GM12878 (cell line): ENCODE data around the gene MRS2. TPM values are rescaled to one million over a fixed set of nuclear protein-coding genes. Genes with fewer than 3 reads are reported as not detected.

Experiments
- ATAC-seq: fragments of 200-7000 bp; cut with Tn5 transposase; 3 replicates; pipeline ENCODE4 v1.9.1; 2020; ENCODE audit warnings: mild to moderate bottlenecking, moderate library complexity
- BruUV-seq: library from RNA; stranded (reverse); fragments of 400-500 nt; replicated peaks from 2 replicates; lab custom pipeline; 2021; lab: Mats Ljungman, UMichigan
- CTCF ChIA-PET: fragments of 300-600 bp; sonication (Branson Sonifier 250); formaldehyde crosslinking; extraction: SDS; loops from one replicate; lab custom pipeline; 2021; ENCODE audit warnings: inconsistent platforms; lab: Yijun Ruan, JAX
- POLR2A ChIA-PET: fragments of 350-600 bp; formaldehyde crosslinking; extraction: SDS; loops from one replicate; lab custom pipeline; 2021; ENCODE audit warnings: inconsistent platforms; lab: Charles Lee
- RAD21 ChIA-PET: fragments of 300-600 bp; sonication (Branson Sonifier 250); formaldehyde crosslinking; loops from one replicate; lab custom pipeline; 2023; ENCODE audit warnings: antibody characterized with exemption; ENCODE audit not compliant: unreplicated experiment; lab: Charles Lee
- SMC1A ChIA-PET: fragments of 300-600 bp; sonication (Branson Sonifier 250); formaldehyde crosslinking; loops from one replicate; lab custom pipeline; 2023; ENCODE audit not compliant: unreplicated experiment, uncharacterized antibody; lab: Charles Lee
- DNase-seq: peaks from one replicate; pipeline ENCODE4 v3.0.0-alpha.2; 2011; ENCODE audit warnings: low read depth, low spot score
- FAIRE-seq: peaks from 3 replicates; lab custom pipeline; 2011; peaks lifted over from hg19 to GRCh38; lab: Jason Lieb, UNC
- H2AFZ ChIP-seq: 2 replicates; pipeline ENCODE4 v1.6.0; 2011; ENCODE audit warnings: low read depth, low read length, control low read depth; ENCODE audit not compliant: control insufficient read depth
- H3K27ac ChIP-seq: 2 replicates; pipeline ENCODE4 v1.5.1; 2011; ENCODE audit warnings: control low read depth; ENCODE audit not compliant: control insufficient read depth, insufficient read depth
- H3K27me3 ChIP-seq, 2 experiments: replicated peaks in 1 of 2; 2 replicates each; pipeline versions ENCODE4 v1.6.0 to v1.6.1; 2011; ENCODE audit warnings: low read length in 1 of 2; ENCODE audit not compliant: control insufficient read depth in 2 of 2, insufficient read depth in 2 of 2
- H3K36me3 ChIP-seq, 2 experiments: 2 replicates each; pipeline ENCODE4 v1.5.1; 2011; ENCODE audit warnings: low read length in 1 of 2; ENCODE audit not compliant: control insufficient read depth in 2 of 2, insufficient read depth in 2 of 2
- H3K4me1 ChIP-seq: 2 replicates; pipeline ENCODE4 v1.6.1; 2011; ENCODE audit warnings: mild to moderate bottlenecking, low read length, moderate library complexity, mixed read lengths; ENCODE audit not compliant: control insufficient read depth, insufficient read depth
- H3K4me2 ChIP-seq: 2 replicates; pipeline ENCODE4 v1.6.0; 2011; ENCODE audit warnings: control low read depth; ENCODE audit not compliant: control insufficient read depth, insufficient read depth
- H3K4me3 ChIP-seq: fragments of 200-600 bp; sonication (generic); 2 replicates; pipeline ENCODE4 v1.5.1; 2016
- H3K79me2 ChIP-seq: 2 replicates; pipeline ENCODE4 v1.6.0; 2011; ENCODE audit warnings: low read length; ENCODE audit not compliant: control insufficient read depth, insufficient read depth
- H3K9ac ChIP-seq: 2 replicates; pipeline ENCODE4 v1.8.0; 2011; ENCODE audit warnings: low read length, control low read depth, mixed read lengths; ENCODE audit not compliant: control insufficient read depth, insufficient read depth
- H3K9me3 ChIP-seq: replicated peaks from 3 replicates; pipeline ENCODE4 v1.5.1; 2011; ENCODE audit warnings: mild to moderate bottlenecking, low read length; ENCODE audit not compliant: control insufficient read depth, insufficient read depth
- H4K20me1 ChIP-seq: 2 replicates; pipeline ENCODE4 v1.6.0; 2011; ENCODE audit not compliant: control insufficient read depth, insufficient read depth
- BCLAF1 ChIP-seq: fragments of 450-650 bp; IDR thresholded peaks from 2 replicates; pipeline ENCODE4 v1.6.1; 2017; ENCODE audit warnings: antibody characterized with exemption, mild to moderate bottlenecking, moderate library complexity
- FOXK2 ChIP-seq: fragments of 450-650 bp; IDR thresholded peaks from 2 replicates; pipeline ENCODE4 v1.6.1; 2017; ENCODE audit warnings: mild to moderate bottlenecking, moderate library complexity
- GATAD2B ChIP-seq: fragments of 450-650 bp; conservative IDR thresholded peaks from 2 replicates; pipeline ENCODE4 v1.6.1; 2017; ENCODE audit warnings: low read depth, mild to moderate bottlenecking, moderate library complexity
- IKZF2 ChIP-seq, 2 experiments: fragments of 450-650 bp; IDR thresholded peaks; 2 replicates each; pipeline ENCODE4 v1.6.1; 2017; ENCODE audit warnings: mild to moderate bottlenecking in 2 of 2, moderate library complexity in 2 of 2
- MLLT1 ChIP-seq: fragments of 450-650 bp; IDR thresholded peaks from 2 replicates; pipeline ENCODE4 v1.6.1; 2016; ENCODE audit warnings: mild to moderate bottlenecking
- NFYB ChIP-seq: IDR thresholded peaks from 2 replicates; pipeline ENCODE4 v1.6.1; 2011; ENCODE audit warnings: low read depth, mild to moderate bottlenecking, low read length, improper control_type of control experiment, moderate library complexity; ENCODE audit not compliant: insufficient read depth
- NKRF ChIP-seq: fragments of 450-650 bp; conservative IDR thresholded peaks from 2 replicates; pipeline ENCODE4 v1.6.1; 2017; ENCODE audit warnings: mild to moderate bottlenecking, moderate library complexity
- RAD21 ChIP-seq: IDR thresholded peaks from 2 replicates; pipeline ENCODE4 v1.6.1; 2011; ENCODE audit warnings: mild to moderate bottlenecking, low read depth, low read length, moderate library complexity; ENCODE audit not compliant: insufficient read depth
- SRF ChIP-seq, 2 experiments: IDR thresholded peaks; 2 replicates each; pipeline ENCODE4 v1.6.1; 2011; ENCODE audit warnings: low read depth in 2 of 2, low read length in 2 of 2, mild to moderate bottlenecking in 1 of 2, moderate library complexity in 1 of 2
- TAF1 ChIP-seq: IDR thresholded peaks from 2 replicates; pipeline ENCODE4 v1.6.1; 2011; ENCODE audit warnings: mild to moderate bottlenecking, low read depth, low read length, borderline replicate concordance
- TCF7 ChIP-seq: IDR thresholded peaks from 2 replicates; pipeline ENCODE4 v1.6.1; 2014; ENCODE audit warnings: antibody characterized with exemption, borderline replicate concordance
- ZBTB33 ChIP-seq: fragments of 450-650 bp; IDR thresholded peaks from 2 replicates; pipeline ENCODE4 v1.6.1; 2017; ENCODE audit warnings: mild to moderate bottlenecking
- ZNF24 ChIP-seq: fragments of 450-650 bp; IDR thresholded peaks from 2 replicates; pipeline ENCODE4 v1.6.1; 2017; ENCODE audit warnings: antibody characterized with exemption, mild to moderate bottlenecking
- ZSCAN29 ChIP-seq: fragments of 450-650 bp; IDR thresholded peaks from 2 replicates; pipeline ENCODE4 v1.6.1; 2017; ENCODE audit warnings: mild to moderate bottlenecking, moderate library complexity
- WGBS: methylation state at CpG from one replicate; pipeline ENCODE4 v1.1.6; 2016; ENCODE audit warnings: low lambda C conversion rate; ENCODE audit not compliant: insufficient replicate concordance, insufficient coverage; ENCODE audit errors: missing lambda C conversion rate; 5-methylcytosine and 5-hydroxymethylcytosine counted together
- in situ Hi-C: fragments of 300-500 bp; cut with MboI; formaldehyde crosslinking; loops from 9 replicates; pipeline ENCODE4 v1.14.3; 2018; ENCODE audit warnings: mixed read lengths
- intact Hi-C: fragments of 100-400 bp; cut with micrococcal nuclease; formaldehyde crosslinking; loops from one replicate; pipeline ENCODE4 v1.14.2; 2022; ENCODE audit not compliant: unreplicated experiment
- polyA plus RNA-seq, 11 experiments: library from polyadenylated mRNA; depleted of rRNA in 4 of 11; unstranded in 6 of 11; stranded (reverse) in 5 of 11; fragments of >200 nt; fragmentation: Nextera tagmentation in 4 of 11; fragmentation: Illumina TruSeq in 1 of 11; extraction: Ambion mirVana in 4 of 11; extraction: Trizol in 1 of 11; gene quantifications; 1 replicate in 1 of 11; 2 replicates in 10 of 11; pipeline versions ENCODE4 v1.2.1 to v1.2.3, GENCODE V29; 2011 to 2016; ENCODE audit warnings: inconsistent platforms in 2 of 11, missing spikeins in 2 of 11, low read depth in 1 of 11
- total RNA-seq, 4 experiments: library from RNA; depleted of rRNA in 3 of 4; stranded (reverse); fragments of >200 nt in 3 of 4; fragmentation: Illumina TruSeq in 1 of 4; extraction: Trizol in 1 of 4; gene quantifications; 2 replicates each; pipeline versions ENCODE4 v1.2.1 to v1.2.3, GENCODE V29; 2013 to 2021

MRS2 gene
- total and polyA plus RNA-seq, 10 of the 15 experiments (the other 5 are each of a cell fraction or from before 2014, with no cell fraction given): 7.5 to 29.9 (median 24.2) TPM

GRCh38 chr6:24412294-24412693, 9.6 kb downstream of the MRS2 start:
- no peaks in the 10 kb centered on the region for H3K9me3 ChIP-seq
- FAIRE-seq: peak; percentile 35
- 89% methylated on average over 4 of the region's 4 CpGs for WGBS
- H3K27ac ChIP-seq: no peak overlapping the region
- no peak overlapping the region for H3K4me3 ChIP-seq
- H3K79me2 ChIP-seq: peaks cover 4% of the 10 kb centered on the region
- no peak for ATAC-seq
- H3K9ac ChIP-seq: no peak overlapping the region
- peaks cover 4 to 29% of the 10 kb centered on the region in 2 experiments for H3K36me3 ChIP-seq
- no peak overlapping the region for H3K4me2 ChIP-seq
- in situ Hi-C loops: no loop called here
- no peak overlapping the region for H2AFZ ChIP-seq
- peaks cover 19% of the 10 kb centered on the region for H3K4me1 ChIP-seq
- TF ChIP-seq GATAD2B: no peak
- TF ChIP-seq RAD21: no peak
- no peak for TF ChIP-seq ZBTB33
- TF ChIP-seq FOXK2: no peak
- no peak for TF ChIP-seq SRF (IDR thresholded peaks at IDR 0.05; ENCODE audit: low read depth in 2 of 2, low read length in 2 of 2)
- TF ChIP-seq NFYB: no peak
- TF ChIP-seq TAF1: no peak
- no peak for TF ChIP-seq ZSCAN29
- TF ChIP-seq ZNF24: no peak
- no peak for TF ChIP-seq TCF7
- TF ChIP-seq IKZF2 (IDR thresholded peaks at IDR 0.05): no peak
- no peak for TF ChIP-seq MLLT1
- no peak for TF ChIP-seq BCLAF1
- no peak for TF ChIP-seq NKRF
- CTCF ChIA-PET: interaction anchor here (0.5 to 0.6 kb wide), 2 partner anchors 34 to 172 kb away, joined by 3 read pairs; no protein-coding TSS in a partner anchor
- no peaks in the 10 kb centered on the region for H3K27me3 ChIP-seq
- SMC1A ChIA-PET: interaction anchor here (0.5 kb wide), 1 partner anchor 182 kb away, joined by 3 read pairs; no protein-coding TSS in a partner anchor
- POLR2A ChIA-PET: no interaction called here
- RAD21 ChIA-PET: no interaction called here
- no peaks in the 10 kb centered on the region for H4K20me1 ChIP-seq
- intact Hi-C loops: no loop called here
- DNase-seq: no peak
- no TSS peak for BruUV-seq
